Colonic mucosa (tissue), 4 donors: Measurements from ENCODE around the gene ZNF273. TPM values are rescaled to one million over a fixed set of nuclear protein-coding genes. Genes with fewer than 3 reads are reported as not detected.

Source experiments
- DNase-seq: peaks from one replicate; pipeline ENCODE4 v3.0.0-alpha.2; 2020
- H3K27ac ChIP-seq: fragments of 200-600 bp; one replicate; pipeline ENCODE4 v1.8.0; 2021
- H3K27me3 ChIP-seq: fragments of 200-600 bp; one replicate; pipeline ENCODE4 v1.8.0; 2021
- H3K36me3 ChIP-seq: fragments of 200-600 bp; one replicate; pipeline ENCODE4 v1.8.0; 2021
- H3K4me1 ChIP-seq: fragments of 200-600 bp; one replicate; pipeline ENCODE4 v1.8.0; 2021; ENCODE audit warnings: mild to moderate bottlenecking
- H3K4me3 ChIP-seq: fragments of 200-600 bp; one replicate; pipeline ENCODE4 v1.8.0; 2021
- H3K9ac ChIP-seq, 2 donors: one replicate each; pipeline ENCODE4 v1.7.0; 2013; ENCODE audit warnings: control low read depth in 2 of 2, low read depth in 2 of 2, low read length in 2 of 2
- H3K9me3 ChIP-seq: fragments of 200-600 bp; one replicate; pipeline ENCODE4 v1.8.0; 2021
- CTCF ChIP-seq: fragments of 200-600 bp; IDR thresholded peaks from one replicate; pipeline ENCODE4 v1.8.0; 2022; ENCODE audit warnings: antibody characterized with exemption, mild to moderate bottlenecking
- intact Hi-C: fragments of 100-400 bp; cut with DNase I; formaldehyde crosslinking; loops from one replicate; pipeline ENCODE4 v1.14.1; 2022
- total RNA-seq, 2 donors: library from RNA; stranded (reverse); fragmentation: NEBNext Ultra II Directional in 1 of 2; extraction: Animal tissue kit (Norgen Biotek cat#: 25700) in 1 of 2; gene quantifications; one replicate each; pipeline ENCODE4 v1.2.1, GENCODE V29; 2021
- donor health status: healthy.
- donor health status: DM: no; HTN: no; CAD: no.
- donor health status: DM: no; HTN: no; CAD: no.

The ZNF273 gene
- total RNA-seq, 2 donors from 2014 or later = 5.0 to 7.1 TPM

- Histone ChIP-seq H3K9ac (no peak overlapping the region), H3K9me3 (no peaks in the 10 kb centered on the region), H3K36me3 (no peaks in the 10 kb centered on the region), H3K4me1 (no peaks in the 10 kb centered on the region), H3K27me3 (no peaks in the 10 kb centered on the region), H3K4me3 (no peak overlapping the region), H3K27ac (no peak overlapping the region)
- intact Hi-C loops = no loop called here
- TF ChIP-seq CTCF = no peak
- DNase-seq = peak; percentile 6
Measured at GRCh38 chr7:64871761-64872160, 31.3 kb upstream of the ZNF273 start.

GRCh38 chr7:64872351-64873154 lies 30.5 kb upstream of the ZNF273 start:
- TF ChIP-seq CTCF = no peak
- no peaks in the 10 kb centered on the region for H3K27me3 ChIP-seq
- H3K4me1 ChIP-seq = no peaks in the 10 kb centered on the region
- peak; percentile 13 for DNase-seq
- H3K4me3 ChIP-seq = no peak overlapping the region
- H3K36me3 ChIP-seq = no peaks in the 10 kb centered on the region
- H3K27ac ChIP-seq = no peak overlapping the region
- H3K9me3 ChIP-seq = no peaks in the 10 kb centered on the region
- no peak overlapping the region for H3K9ac ChIP-seq
- intact Hi-C loops = no loop called here

- intact Hi-C loops = no loop called here
- Histone ChIP-seq H3K9me3 (no peaks in the 10 kb centered on the region), H3K4me1 (no peaks in the 10 kb centered on the region), H3K27ac (no peak overlapping the region), H3K4me3 (no peak overlapping the region), H3K36me3 (no peaks in the 10 kb centered on the region), H3K27me3 (no peaks in the 10 kb centered on the region), H3K9ac (no peak overlapping the region)
- TF ChIP-seq CTCF = no peak
- peak; percentile 2 for DNase-seq
Measured at GRCh38 chr7:64873155-64873500, 29.9 kb upstream of the ZNF273 start.

GRCh38 chr7:64873517-64873916 lies 29.6 kb upstream of the ZNF273 start:
- no peak for TF ChIP-seq CTCF
- H3K4me1 ChIP-seq = no peaks in the 10 kb centered on the region
- no peak overlapping the region for H3K27ac ChIP-seq
- no peaks in the 10 kb centered on the region for H3K27me3 ChIP-seq
- H3K9me3 ChIP-seq = no peaks in the 10 kb centered on the region
- intact Hi-C loops = no loop called here
- H3K36me3 ChIP-seq = no peaks in the 10 kb centered on the region
- H3K4me3 ChIP-seq = no peak overlapping the region
- H3K9ac ChIP-seq = no peak overlapping the region
- peak; percentile 3 for DNase-seq

- TF ChIP-seq CTCF = no peak
- Histone ChIP-seq H3K27ac (no peak overlapping the region), H3K4me3 (no peak overlapping the region), H3K36me3 (no peaks in the 10 kb centered on the region), H3K4me1 (no peaks in the 10 kb centered on the region), H3K9ac (no peak overlapping the region), H3K27me3 (no peaks in the 10 kb centered on the region), H3K9me3 (no peaks in the 10 kb centered on the region)
- intact Hi-C loops = no loop called here
- DNase-seq = no peak
Measured at GRCh38 chr7:64874114-64874513, 29.0 kb upstream of the ZNF273 start.
